NT2/D1 (cell line): ENCODE results near the gene TRAIP.

Experiments
- YY1 ChIP-seq: IDR thresholded peaks from 2 replicates; pipeline ENCODE4 v1.6.1; 2011; ENCODE audit not compliant: insufficient read length, insufficient read depth
- ZNF274 ChIP-seq: IDR thresholded peaks from 2 replicates; pipeline ENCODE4 v1.6.1; 2011; ENCODE audit warnings: mild to moderate bottlenecking, low read depth, low read length

GRCh38 chr3:49856181-49857005 lies at the start of gene TRAIP:
- TF ChIP-seq ZNF274 (no peak), YY1 (no peak)
